GM12891 (cell line): ENCODE results near the gene POC5.

Experiments used
- POLR2A ChIP-seq: IDR thresholded peaks from 2 replicates; pipeline ENCODE4 v1.6.1; 2011; ENCODE audit warnings: low read depth, low read length, control low read depth
- SPI1 ChIP-seq: IDR thresholded peaks from 2 replicates; pipeline ENCODE4 v1.6.1; 2011; ENCODE audit warnings: low read depth, low read length, control low read depth
- TAF1 ChIP-seq: IDR thresholded peaks from 2 replicates; pipeline ENCODE4 v1.6.1; 2011; ENCODE audit warnings: low read depth, low read length, control low read depth

DNA sequence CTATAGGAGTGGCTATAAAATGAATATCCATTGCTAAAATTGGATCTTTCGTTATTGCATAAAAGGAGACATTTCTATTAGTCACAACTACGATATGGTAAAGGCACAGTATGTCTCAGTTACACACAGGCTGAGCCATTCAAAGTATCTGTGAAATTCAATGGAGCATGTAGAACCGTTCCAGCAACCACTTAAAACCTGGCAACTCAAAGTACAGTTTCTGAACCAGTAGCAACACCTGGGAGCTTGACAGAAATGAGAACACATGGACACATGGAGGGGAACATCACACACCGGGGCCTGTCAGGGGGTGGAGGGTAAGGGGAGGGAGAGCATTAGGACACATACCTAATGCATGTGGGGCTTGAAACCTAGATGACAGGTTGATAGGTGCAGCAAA lies 15.4 kb downstream of the POC5 start:
- TF ChIP-seq TAF1 (no peak), SPI1 (no peak), POLR2A (no peak)
